ENCODE measurements around the gene ABCC9.

GRCh38 chr12:21806255-21806654, 135.0 kb downstream of the ABCC9 start:
- TF ChIP-seq CTCF (IDR thresholded peaks at IDR 0.05) = no peak
- no peak for TF ChIP-seq POLR2AphosphoS5 (IDR thresholded peaks at IDR 0.05; ENCODE audit: low read depth, low read length)
- no peak for TF ChIP-seq TCF7L2 (IDR thresholded peaks at IDR 0.05; ENCODE audit: low read depth, low read length)
